ENCODE measurements around the gene MAGEA9B.
"Not testable (repeated sequence)": the region's sequence is repeated elsewhere in the genome, so short reads cannot be mapped to it uniquely, and the experiment has no call there.

MAGEA9B gene

DNA sequence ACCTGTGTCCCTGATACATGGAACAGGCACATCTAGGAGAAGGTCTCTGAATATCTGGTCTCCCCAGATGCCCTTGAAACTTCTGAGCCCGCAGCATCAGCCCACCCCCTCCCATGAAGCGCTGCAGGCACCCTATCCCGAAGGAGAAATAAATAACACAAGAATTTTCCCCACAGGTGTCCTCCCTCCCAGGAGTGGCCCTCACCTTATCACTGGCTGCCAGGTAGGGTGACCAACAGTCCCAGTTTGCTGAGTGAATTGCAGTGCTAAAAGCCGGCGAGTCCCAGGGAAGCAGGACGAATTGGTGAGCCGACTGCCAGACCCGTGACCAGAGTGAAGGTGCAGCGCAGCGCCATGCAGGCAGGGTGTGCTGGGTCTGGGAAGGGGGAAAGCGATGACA, 53.3 kb downstream of the MAGEA9B start:
- not testable (repeated sequence) for DNase-seq

DNA sequence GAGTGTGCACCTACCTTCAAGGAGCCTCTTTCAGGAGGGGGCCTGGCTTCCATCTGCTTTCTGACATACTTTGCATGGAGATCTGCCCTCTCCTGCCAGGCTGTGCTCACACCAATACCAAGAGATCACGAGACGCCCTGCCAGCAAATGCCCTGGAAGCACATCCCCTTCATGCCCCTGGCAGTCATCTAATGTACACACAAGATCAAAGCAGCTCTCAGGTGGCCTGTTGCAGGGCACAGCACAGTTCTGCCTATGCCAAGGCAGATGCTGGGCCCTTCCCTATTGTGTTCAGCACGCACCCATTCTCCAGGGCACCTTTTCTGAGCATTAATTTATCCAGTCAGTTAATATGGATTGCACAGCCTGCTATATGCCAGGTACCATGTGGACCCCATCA, 54.4 kb downstream of the MAGEA9B start:
- DNase-seq, result not testable (repeated sequence)

Data from AML-193 (cell line).